MM.1S (cell line): ENCODE measurements around the gene MITF.

Source experiments
- DNase-seq: peaks from one replicate; pipeline ENCODE4 v3.0.0-alpha.2; 2015
- H2AFZ ChIP-seq: fragments of 300-600 bp; sonication (generic); 2 replicates; pipeline ENCODE4 v1.6.0; 2016; ENCODE audit warnings: antibody characterized with exemption, low read length
- H3F3A ChIP-seq: fragments of 300-600 bp; sonication (generic); 2 replicates; pipeline ENCODE4 v1.6.1; 2016; ENCODE audit warnings: mild to moderate bottlenecking, antibody characterized with exemption, low read length, moderate library complexity, mixed read lengths; ENCODE audit not compliant: insufficient read depth
- H3K27ac ChIP-seq: fragments of 300-600 bp; sonication (generic); 2 replicates; pipeline ENCODE4 v1.5.1; 2016; ENCODE audit warnings: mild to moderate bottlenecking, low read length
- H3K27me3 ChIP-seq: fragments of 300-600 bp; sonication (generic); replicated peaks from 2 replicates; pipeline ENCODE4 v1.6.0; 2016; ENCODE audit warnings: low read length; ENCODE audit not compliant: insufficient read depth
- H3K36me3 ChIP-seq: fragments of 300-600 bp; sonication (generic); replicated peaks from 2 replicates; pipeline ENCODE4 v1.6.1; 2016; ENCODE audit warnings: mild to moderate bottlenecking, low read length, mixed read lengths; ENCODE audit not compliant: insufficient read depth
- H3K4me1 ChIP-seq: fragments of 300-600 bp; sonication (generic); 2 replicates; pipeline ENCODE4 v1.6.1; 2016; ENCODE audit warnings: low read length, mixed read lengths
- H3K4me2 ChIP-seq: fragments of 300-600 bp; sonication (generic); 2 replicates; pipeline ENCODE4 v1.6.0; 2016; ENCODE audit warnings: low read depth, low read length
- H3K4me3 ChIP-seq: fragments of 300-600 bp; sonication (generic); 2 replicates; pipeline ENCODE4 v1.5.1; 2016; ENCODE audit warnings: low read length, mixed read lengths
- H3K79me2 ChIP-seq: fragments of 300-600 bp; sonication (generic); 2 replicates; pipeline ENCODE4 v1.6.1; 2016; ENCODE audit warnings: mixed run types, low read length, mixed read lengths
- H3K9ac ChIP-seq: fragments of 300-600 bp; sonication (generic); 2 replicates; pipeline ENCODE4 v1.6.1; 2016; ENCODE audit warnings: low read length, mixed read lengths
- H3K9me2 ChIP-seq: fragments of 300-600 bp; sonication (generic); replicated peaks from 2 replicates; pipeline ENCODE4 v1.6.1; 2016; ENCODE audit warnings: mild to moderate bottlenecking, low read length, mixed read lengths; ENCODE audit not compliant: insufficient read depth
- H3K9me3 ChIP-seq: fragments of 300-600 bp; sonication (generic); replicated peaks from 2 replicates; pipeline ENCODE4 v1.6.1; 2016; ENCODE audit warnings: mild to moderate bottlenecking, low read length, mixed read lengths; ENCODE audit not compliant: insufficient read depth
- H4K20me1 ChIP-seq: fragments of 300-600 bp; sonication (generic); 2 replicates; pipeline ENCODE4 v1.6.1; 2016; ENCODE audit warnings: mild to moderate bottlenecking, low read length, moderate library complexity, mixed read lengths; ENCODE audit not compliant: insufficient read depth
- CTCF ChIP-seq: fragments of 300-600 bp; sonication (generic); IDR thresholded peaks from 2 replicates; pipeline ENCODE4 v1.5.1; 2016; ENCODE audit warnings: antibody characterized with exemption, low read length, mixed read lengths
- EZH2 ChIP-seq: fragments of 300-600 bp; sonication (generic); optimal IDR thresholded peaks from 2 replicates; pipeline ENCODE3; 2017; ENCODE audit warnings: low read depth, mild to moderate bottlenecking, antibody characterized with exemption, low read length, mixed read lengths
- EZH2phosphoT487 ChIP-seq: fragments of 300-600 bp; sonication (generic); IDR thresholded peaks from 2 replicates; pipeline ENCODE4 v1.6.1; 2018; ENCODE audit warnings: antibody characterized with exemption, low read length

Gene MITF

GRCh38 chr3:69739204-69740102 lies at the start of gene MITF:
MITF (plus strand) TSS chr3:69739464; CDS start chr3:69739598, 134 bp downstream.
- H2AFZ ChIP-seq, result peak within 1 kb of the TSS; percentile 88
- no peaks in the 10 kb centered on the region for H3K9me2 ChIP-seq
- 0 out of 2 replicates have a peak, but pooled peaks cover 5% of the 10 kb centered on the region for H3K4me1 ChIP-seq
- peak; percentile 93 for DNase-seq
- no peaks in the 10 kb centered on the region for H3K36me3 ChIP-seq
- no peak within 1 kb of the TSS for H3K27ac ChIP-seq
- no peaks in the 10 kb centered on the region for H3K27me3 ChIP-seq
- peak within 1 kb of the TSS; percentile 88 for H3K4me2 ChIP-seq
- no peaks in the 10 kb centered on the region for H3K9me3 ChIP-seq
- peak within 1 kb of the TSS; percentile 48 for H3K9ac ChIP-seq
- H3K79me2 ChIP-seq, result peaks cover 23% of the 10 kb centered on the region
- TF ChIP-seq CTCF, result no peak
- TF ChIP-seq EZH2, result no peak
- no peak for TF ChIP-seq EZH2phosphoT487
- no peaks in the 10 kb centered on the region for H3F3A ChIP-seq
- no peaks in the 10 kb centered on the region for H4K20me1 ChIP-seq
- peak within 1 kb of the TSS; percentile 81 for H3K4me3 ChIP-seq

- Histone ChIP-seq H3F3A (no peaks in the 10 kb centered on the region), H3K4me1 (peaks cover 6% of the 10 kb centered on the region; the same call in 1 of the 2 replicates), H3K9ac (no peak overlapping the region), H3K36me3 (no peaks in the 10 kb centered on the region), H3K27ac (no peak overlapping the region), H3K27me3 (no peaks in the 10 kb centered on the region), H3K4me3 (no peak overlapping the region), H3K4me2 (no peak overlapping the region), H2AFZ (no peak overlapping the region), H3K79me2 (no peaks in the 10 kb centered on the region), H3K9me3 (no peaks in the 10 kb centered on the region), H4K20me1 (no peaks in the 10 kb centered on the region), H3K9me2 (no peaks in the 10 kb centered on the region)
- no peak for DNase-seq
- TF ChIP-seq EZH2 (no peak), CTCF (no peak), EZH2phosphoT487 (no peak)
Measured at GRCh38 chr3:69691860-69692259, 47.4 kb upstream of the MITF start.

- no peak for DNase-seq
- Histone ChIP-seq H3K36me3 (no peaks in the 10 kb centered on the region), H3K4me2 (no peak overlapping the region), H3F3A (no peaks in the 10 kb centered on the region), H3K9me3 (no peaks in the 10 kb centered on the region), H4K20me1 (no peaks in the 10 kb centered on the region), H3K79me2 (no peaks in the 10 kb centered on the region), H3K9ac (no peak overlapping the region), H3K4me1 (peaks cover 2% of the 10 kb centered on the region; the same call in 1 of the 2 replicates), H2AFZ (no peak overlapping the region), H3K27ac (no peak overlapping the region), H3K27me3 (no peaks in the 10 kb centered on the region), H3K4me3 (no peak overlapping the region), H3K9me2 (no peaks in the 10 kb centered on the region)
- TF ChIP-seq CTCF, result no peak
- TF ChIP-seq EZH2, result no peak
- no peak for TF ChIP-seq EZH2phosphoT487
Measured at GRCh38 chr3:69692761-69693160, 46.5 kb upstream of the MITF start.
